Progenitor cell of endocrine pancreas (in vitro differentiated cells): Measurements from ENCODE around the gene MMP23B. TPM values are rescaled to one million over a fixed set of nuclear protein-coding genes. Genes with fewer than 3 reads are reported as not detected.
A peak's percentile ranks its signal among the peaks of the same experiment; 100 is the strongest.

Experiments
- DNase-seq: peaks from one replicate; pipeline ENCODE4 v3.0.0; 2021; ENCODE audit warnings: low spot score; ENCODE audit not compliant: unreplicated experiment
- H3K27ac Mint-ChIP-seq: 2 replicates; pipeline ENCODE4 v1.8.0; 2021; ENCODE audit warnings: mild to moderate bottlenecking, moderate library complexity, mixed read lengths
- H3K27me3 Mint-ChIP-seq: 2 replicates; pipeline ENCODE4 v1.8.0; 2021; ENCODE audit warnings: mixed read lengths
- H3K36me3 Mint-ChIP-seq: 2 replicates; pipeline ENCODE4 v1.8.0; 2022; ENCODE audit warnings: mixed read lengths; ENCODE audit not compliant: insufficient read depth
- H3K4me1 Mint-ChIP-seq: 2 replicates; pipeline ENCODE4 v1.8.0; 2021; ENCODE audit warnings: low read depth, mixed read lengths
- H3K4me3 Mint-ChIP-seq: 2 replicates; pipeline ENCODE4 v1.8.0; 2021; ENCODE audit warnings: low read depth, mild to moderate bottlenecking, moderate library complexity, mixed read lengths
- H3K9me3 Mint-ChIP-seq: 2 replicates; pipeline ENCODE4 v1.8.0; 2021; ENCODE audit warnings: low read depth, mixed read lengths
- total RNA-seq: library from RNA; stranded (reverse); gene quantifications from 2 replicates; pipeline ENCODE4 v1.2.1, GENCODE V29; 2021
- TF ChIP-seq, protein P1 (sequence below): fragments of 200-600 bp; sonication (generic); IDR thresholded peaks from one replicate; pipeline ENCODE4 v1.5.0; 2021; ENCODE audit warnings: antibody characterized with exemption, mild to moderate bottlenecking; ENCODE audit not compliant: unreplicated experiment

The MMP23B gene
- total RNA-seq, 1 donor from 2014 or later: 4.4 TPM

DNA sequence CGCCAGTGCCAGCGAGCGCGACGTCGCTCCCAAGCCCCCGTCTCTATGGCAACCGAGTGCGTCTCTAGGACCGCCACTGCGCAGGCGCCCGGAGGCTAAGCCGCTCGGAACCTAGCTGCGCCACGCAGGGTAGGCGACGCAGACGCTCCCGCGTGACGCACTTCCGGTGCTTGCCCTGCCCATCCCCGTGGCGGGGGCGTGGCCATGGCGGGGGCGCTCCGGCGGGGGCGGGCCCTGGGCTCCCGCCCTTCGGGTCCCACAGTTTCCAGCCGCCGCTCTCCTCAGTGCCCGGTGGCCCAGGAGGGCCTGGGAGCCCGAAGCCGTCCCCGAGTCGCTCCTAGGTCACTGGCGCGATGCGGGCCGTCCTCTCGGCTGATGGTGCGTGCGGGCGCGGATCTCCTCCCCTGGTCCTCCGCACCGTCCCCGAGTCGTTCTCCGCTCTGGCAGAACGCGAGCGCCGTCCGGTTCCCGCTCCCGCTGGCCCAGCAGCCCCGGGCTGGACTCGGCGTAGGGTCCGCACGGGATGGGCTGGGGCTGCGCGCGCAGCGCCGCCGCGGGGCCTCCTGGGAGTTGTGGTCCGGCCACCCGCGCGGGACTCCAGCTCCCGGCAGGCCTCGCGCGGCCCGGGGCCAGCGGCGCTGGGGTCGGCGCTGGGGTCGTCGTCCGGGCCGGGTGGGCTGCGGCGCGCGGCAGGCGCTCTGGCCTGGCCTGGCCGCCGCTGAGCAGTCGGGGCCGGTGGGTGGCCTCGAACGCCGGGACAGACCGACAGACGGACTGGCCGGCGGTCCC is 16.5 kb upstream of the MMP23B start, which contains the start of gene MIB2:
Gene MIB2, plus strand, starts transcription at position 245 of the 789 bp plus-strand sequence. CDS start 7,953 bp downstream, outside the sequence.
- peak within 1 kb of the TSS; percentile 95 for H3K27ac Mint-ChIP-seq
- no peaks in the 10 kb centered on the region for H3K27me3 Mint-ChIP-seq
- H3K9me3 Mint-ChIP-seq: no peaks in the 10 kb centered on the region
- TF ChIP-seq, protein P1, sequence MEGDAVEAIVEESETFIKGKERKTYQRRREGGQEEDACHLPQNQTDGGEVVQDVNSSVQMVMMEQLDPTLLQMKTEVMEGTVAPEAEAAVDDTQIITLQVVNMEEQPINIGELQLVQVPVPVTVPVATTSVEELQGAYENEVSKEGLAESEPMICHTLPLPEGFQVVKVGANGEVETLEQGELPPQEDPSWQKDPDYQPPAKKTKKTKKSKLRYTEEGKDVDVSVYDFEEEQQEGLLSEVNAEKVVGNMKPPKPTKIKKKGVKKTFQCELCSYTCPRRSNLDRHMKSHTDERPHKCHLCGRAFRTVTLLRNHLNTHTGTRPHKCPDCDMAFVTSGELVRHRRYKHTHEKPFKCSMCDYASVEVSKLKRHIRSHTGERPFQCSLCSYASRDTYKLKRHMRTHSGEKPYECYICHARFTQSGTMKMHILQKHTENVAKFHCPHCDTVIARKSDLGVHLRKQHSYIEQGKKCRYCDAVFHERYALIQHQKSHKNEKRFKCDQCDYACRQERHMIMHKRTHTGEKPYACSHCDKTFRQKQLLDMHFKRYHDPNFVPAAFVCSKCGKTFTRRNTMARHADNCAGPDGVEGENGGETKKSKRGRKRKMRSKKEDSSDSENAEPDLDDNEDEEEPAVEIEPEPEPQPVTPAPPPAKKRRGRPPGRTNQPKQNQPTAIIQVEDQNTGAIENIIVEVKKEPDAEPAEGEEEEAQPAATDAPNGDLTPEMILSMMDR: no peak
- peak; percentile 96 for DNase-seq
- peaks cover 22% of the 10 kb centered on the region for H3K4me1 Mint-ChIP-seq
- peaks cover 3% of the 10 kb centered on the region for H3K36me3 Mint-ChIP-seq
- H3K4me3 Mint-ChIP-seq: peak within 1 kb of the TSS; percentile 96

DNA sequence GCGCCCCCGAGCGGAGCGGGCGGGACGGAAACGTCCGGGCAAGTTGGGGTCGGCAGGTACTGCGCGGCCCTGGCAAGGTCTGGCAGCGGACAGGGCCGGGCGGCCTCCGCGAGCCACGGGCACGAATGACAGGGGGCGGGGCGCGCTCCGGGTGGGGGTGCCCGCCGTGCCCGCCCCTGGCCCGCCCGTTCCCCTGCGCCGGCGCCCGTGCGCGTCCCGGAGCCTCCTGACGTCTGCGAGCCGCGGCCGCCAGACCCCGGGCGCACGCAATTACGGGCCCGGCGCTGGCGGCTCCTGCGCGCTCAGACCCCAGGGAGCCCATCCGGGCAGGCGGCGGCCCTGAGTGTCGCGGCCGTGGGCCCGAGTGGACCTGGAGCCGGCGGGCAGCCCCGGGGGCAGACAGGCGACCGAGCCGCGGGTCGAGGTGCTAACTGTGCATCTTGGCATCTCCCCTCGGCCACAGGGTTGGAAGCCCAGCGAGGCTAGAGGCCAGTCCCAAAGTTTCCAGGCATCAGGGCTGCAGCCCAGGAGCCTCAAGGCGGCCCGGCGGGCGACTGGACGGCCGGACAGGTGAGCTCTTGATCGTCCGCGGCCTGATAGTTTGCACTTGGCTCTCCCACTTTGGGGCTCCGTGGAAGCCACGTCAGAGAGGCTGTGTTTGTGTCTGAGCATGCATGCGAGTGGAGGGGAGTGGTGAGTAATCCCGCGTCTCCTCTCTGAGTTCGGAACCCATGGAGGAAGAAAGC is 15.8 kb upstream of the MMP23B start:
- H3K9me3 Mint-ChIP-seq: no peaks in the 10 kb centered on the region
- no peaks in the 10 kb centered on the region for H3K27me3 Mint-ChIP-seq
- H3K4me1 Mint-ChIP-seq: peaks cover 22% of the 10 kb centered on the region
- H3K27ac Mint-ChIP-seq: peak overlapping the region; percentile 70
- peak overlapping the region; percentile 77 for H3K4me3 Mint-ChIP-seq
- TF ChIP-seq, protein P1: no peak
- DNase-seq: no peak
- H3K36me3 Mint-ChIP-seq: peaks cover 3% of the 10 kb centered on the region

DNA sequence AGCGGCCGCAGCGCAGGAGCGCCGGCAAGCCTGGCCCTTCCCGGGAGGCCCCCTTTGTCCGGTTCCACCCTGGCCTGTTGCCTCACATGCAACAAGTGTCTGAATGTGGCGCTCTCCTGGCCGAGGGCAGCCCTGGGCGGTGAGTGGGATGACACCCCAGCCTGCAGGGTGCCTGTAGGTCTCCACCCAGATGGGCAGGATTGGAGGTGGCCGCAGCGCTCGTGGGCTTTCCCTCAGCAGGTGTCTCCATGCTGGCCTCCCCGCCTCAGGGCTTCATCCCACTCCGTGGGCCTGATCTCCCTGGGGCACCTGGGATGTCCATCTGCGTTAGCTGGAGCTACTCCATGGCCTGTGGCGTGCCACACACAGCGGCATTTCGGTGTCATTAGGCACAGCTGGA is 15.1 kb upstream of the MMP23B start:
- TF ChIP-seq, protein P1: no peak
- Mint-ChIP-seq H3K36me3 (peaks cover 3% of the 10 kb centered on the region), H3K27me3 (no peaks in the 10 kb centered on the region), H3K9me3 (no peaks in the 10 kb centered on the region), H3K27ac (no peak overlapping the region), H3K4me3 (peak overlapping the region; percentile 77), H3K4me1 (peaks cover 22% of the 10 kb centered on the region)
- no peak for DNase-seq

DNA sequence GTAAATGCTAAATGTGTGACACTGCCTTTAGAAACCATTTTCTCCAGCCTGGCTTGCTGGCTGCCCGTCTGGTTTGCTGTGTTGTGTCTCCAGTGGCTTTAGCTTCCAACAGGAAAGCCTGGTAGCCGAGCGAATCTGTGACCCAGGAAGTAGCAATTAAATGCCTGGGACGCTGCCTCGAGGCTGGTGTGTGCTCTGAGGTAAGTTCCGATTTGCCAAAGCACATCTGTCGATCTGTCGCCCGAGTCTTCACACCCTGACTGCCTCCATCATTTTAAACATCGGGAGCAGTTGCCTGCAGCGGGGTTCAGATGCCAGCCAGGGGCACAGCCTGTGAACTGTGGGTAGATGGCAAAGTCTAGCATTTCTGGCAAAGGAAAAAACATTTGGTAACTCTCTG is 14.5 kb upstream of the MMP23B start:
- Mint-ChIP-seq H3K4me3 (peak overlapping the region; percentile 77), H3K36me3 (peaks cover 3% of the 10 kb centered on the region), H3K4me1 (peaks cover 21% of the 10 kb centered on the region), H3K9me3 (no peaks in the 10 kb centered on the region), H3K27ac (peak overlapping the region; percentile 20), H3K27me3 (no peaks in the 10 kb centered on the region)
- no peak for DNase-seq
- TF ChIP-seq, protein P1: no peak

DNA sequence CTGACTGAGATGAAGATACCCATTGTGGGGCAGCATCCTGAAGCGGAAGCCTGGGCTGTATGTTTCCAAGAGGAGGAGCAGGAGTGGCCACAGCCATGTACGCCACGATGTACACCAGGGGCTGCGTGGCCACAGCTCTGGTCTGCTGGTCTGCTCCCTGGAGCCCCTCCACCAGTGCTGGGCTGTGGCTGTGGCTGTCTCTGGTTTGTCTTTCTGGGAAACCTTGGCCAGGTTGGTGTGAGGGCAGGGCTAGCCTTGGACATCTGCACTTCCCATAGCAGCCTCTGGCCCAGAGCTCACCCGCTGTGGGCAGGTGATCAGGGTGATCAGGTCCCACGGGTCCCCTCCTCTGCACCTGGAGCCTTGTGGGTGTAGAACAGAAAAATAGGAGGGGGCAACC is 14.0 kb upstream of the MMP23B start:
- H3K36me3 Mint-ChIP-seq: peaks cover 3% of the 10 kb centered on the region
- no peak for DNase-seq
- H3K4me1 Mint-ChIP-seq: peaks cover 21% of the 10 kb centered on the region
- H3K9me3 Mint-ChIP-seq: no peaks in the 10 kb centered on the region
- H3K4me3 Mint-ChIP-seq: no peak overlapping the region
- H3K27ac Mint-ChIP-seq: no peak overlapping the region
- no peaks in the 10 kb centered on the region for H3K27me3 Mint-ChIP-seq
- TF ChIP-seq, protein P1: no peak
